GM12878 (cell line): ENCODE measurements around the gene HIVEP2. TPM values are rescaled to one million over a fixed set of nuclear protein-coding genes. Genes with fewer than 3 reads are reported as not detected.

ENCODE experiments used
- ATAC-seq: fragments of 200-7000 bp; cut with Tn5 transposase; 3 replicates; pipeline ENCODE4 v1.9.1; 2020; ENCODE audit warnings: mild to moderate bottlenecking, moderate library complexity
- BruUV-seq: library from RNA; stranded (reverse); fragments of 400-500 nt; replicated peaks from 2 replicates; lab custom pipeline; 2021; lab: Mats Ljungman, UMichigan
- CTCF ChIA-PET: fragments of 300-600 bp; sonication (Branson Sonifier 250); formaldehyde crosslinking; extraction: SDS; loops from one replicate; lab custom pipeline; 2021; ENCODE audit warnings: inconsistent platforms; lab: Yijun Ruan, JAX
- POLR2A ChIA-PET: fragments of 350-600 bp; formaldehyde crosslinking; extraction: SDS; loops from one replicate; lab custom pipeline; 2021; ENCODE audit warnings: inconsistent platforms; lab: Charles Lee
- RAD21 ChIA-PET: fragments of 300-600 bp; sonication (Branson Sonifier 250); formaldehyde crosslinking; loops from one replicate; lab custom pipeline; 2023; ENCODE audit warnings: antibody characterized with exemption; ENCODE audit not compliant: unreplicated experiment; lab: Charles Lee
- SMC1A ChIA-PET: fragments of 300-600 bp; sonication (Branson Sonifier 250); formaldehyde crosslinking; loops from one replicate; lab custom pipeline; 2023; ENCODE audit not compliant: unreplicated experiment, uncharacterized antibody; lab: Charles Lee
- DNase-seq: peaks from one replicate; pipeline ENCODE4 v3.0.0-alpha.2; 2011; ENCODE audit warnings: low read depth, low spot score
- FAIRE-seq: peaks from 3 replicates; lab custom pipeline; 2011; peaks lifted over from hg19 to GRCh38; lab: Jason Lieb, UNC
- H2AFZ ChIP-seq: 2 replicates; pipeline ENCODE4 v1.6.0; 2011; ENCODE audit warnings: low read depth, low read length, control low read depth; ENCODE audit not compliant: control insufficient read depth
- H3K27ac ChIP-seq: 2 replicates; pipeline ENCODE4 v1.5.1; 2011; ENCODE audit warnings: control low read depth; ENCODE audit not compliant: control insufficient read depth, insufficient read depth
- H3K27me3 ChIP-seq, 2 experiments: replicated peaks in 1 of 2; 2 replicates each; pipeline versions ENCODE4 v1.6.0 to v1.6.1; 2011; ENCODE audit warnings: low read length in 1 of 2; ENCODE audit not compliant: control insufficient read depth in 2 of 2, insufficient read depth in 2 of 2
- H3K36me3 ChIP-seq, 2 experiments: 2 replicates each; pipeline ENCODE4 v1.5.1; 2011; ENCODE audit warnings: low read length in 1 of 2; ENCODE audit not compliant: control insufficient read depth in 2 of 2, insufficient read depth in 2 of 2
- H3K4me1 ChIP-seq: 2 replicates; pipeline ENCODE4 v1.6.1; 2011; ENCODE audit warnings: mild to moderate bottlenecking, low read length, moderate library complexity, mixed read lengths; ENCODE audit not compliant: control insufficient read depth, insufficient read depth
- H3K4me2 ChIP-seq: 2 replicates; pipeline ENCODE4 v1.6.0; 2011; ENCODE audit warnings: control low read depth; ENCODE audit not compliant: control insufficient read depth, insufficient read depth
- H3K4me3 ChIP-seq: fragments of 200-600 bp; sonication (generic); 2 replicates; pipeline ENCODE4 v1.5.1; 2016
- H3K79me2 ChIP-seq: 2 replicates; pipeline ENCODE4 v1.6.0; 2011; ENCODE audit warnings: low read length; ENCODE audit not compliant: control insufficient read depth, insufficient read depth
- H3K9ac ChIP-seq: 2 replicates; pipeline ENCODE4 v1.8.0; 2011; ENCODE audit warnings: low read length, control low read depth, mixed read lengths; ENCODE audit not compliant: control insufficient read depth, insufficient read depth
- H3K9me3 ChIP-seq: replicated peaks from 3 replicates; pipeline ENCODE4 v1.5.1; 2011; ENCODE audit warnings: mild to moderate bottlenecking, low read length; ENCODE audit not compliant: control insufficient read depth, insufficient read depth
- H4K20me1 ChIP-seq: 2 replicates; pipeline ENCODE4 v1.6.0; 2011; ENCODE audit not compliant: control insufficient read depth, insufficient read depth
- MEF2A ChIP-seq: IDR thresholded peaks from 2 replicates; pipeline ENCODE4 v1.6.1; 2011; ENCODE audit warnings: low read depth, mild to moderate bottlenecking, low read length, moderate library complexity; ENCODE audit not compliant: insufficient read depth
- MEF2B ChIP-seq: fragments of 450-650 bp; IDR thresholded peaks from 2 replicates; pipeline ENCODE4 v1.6.1; 2018; ENCODE audit warnings: mild to moderate bottlenecking, moderate library complexity; ENCODE audit not compliant: partially characterized antibody, poor library complexity, severe bottlenecking
- PML ChIP-seq: IDR thresholded peaks from 2 replicates; pipeline ENCODE4 v1.6.1; 2012; ENCODE audit warnings: low read length, inconsistent platforms
- RUNX3 ChIP-seq: IDR thresholded peaks from 2 replicates; pipeline ENCODE4 v1.6.1; 2012; ENCODE audit warnings: low read length, inconsistent platforms
- WGBS: methylation state at CpG from one replicate; pipeline ENCODE4 v1.1.6; 2016; ENCODE audit warnings: low lambda C conversion rate; ENCODE audit not compliant: insufficient replicate concordance, insufficient coverage; ENCODE audit errors: missing lambda C conversion rate; 5-methylcytosine and 5-hydroxymethylcytosine counted together
- in situ Hi-C: fragments of 300-500 bp; cut with MboI; formaldehyde crosslinking; loops from 9 replicates; pipeline ENCODE4 v1.14.3; 2018; ENCODE audit warnings: mixed read lengths
- intact Hi-C: fragments of 100-400 bp; cut with micrococcal nuclease; formaldehyde crosslinking; loops from one replicate; pipeline ENCODE4 v1.14.2; 2022; ENCODE audit not compliant: unreplicated experiment
- polyA plus RNA-seq, 11 experiments: library from polyadenylated mRNA; depleted of rRNA in 4 of 11; unstranded in 6 of 11; stranded (reverse) in 5 of 11; fragments of >200 nt; fragmentation: Nextera tagmentation in 4 of 11; fragmentation: Illumina TruSeq in 1 of 11; extraction: Ambion mirVana in 4 of 11; extraction: Trizol in 1 of 11; gene quantifications; 1 replicate in 1 of 11; 2 replicates in 10 of 11; pipeline versions ENCODE4 v1.2.1 to v1.2.3, GENCODE V29; 2011 to 2016; ENCODE audit warnings: inconsistent platforms in 2 of 11, missing spikeins in 2 of 11, low read depth in 1 of 11
- total RNA-seq, 4 experiments: library from RNA; depleted of rRNA in 3 of 4; stranded (reverse); fragments of >200 nt in 3 of 4; fragmentation: Illumina TruSeq in 1 of 4; extraction: Trizol in 1 of 4; gene quantifications; 2 replicates each; pipeline versions ENCODE4 v1.2.1 to v1.2.3, GENCODE V29; 2013 to 2021

HIVEP2 gene
- total and polyA plus RNA-seq, 10 of the 15 experiments (the other 5 are each of a cell fraction or from before 2014, with no cell fraction given), result 1.2 to 15.7 (median 10.2) TPM

DNA sequence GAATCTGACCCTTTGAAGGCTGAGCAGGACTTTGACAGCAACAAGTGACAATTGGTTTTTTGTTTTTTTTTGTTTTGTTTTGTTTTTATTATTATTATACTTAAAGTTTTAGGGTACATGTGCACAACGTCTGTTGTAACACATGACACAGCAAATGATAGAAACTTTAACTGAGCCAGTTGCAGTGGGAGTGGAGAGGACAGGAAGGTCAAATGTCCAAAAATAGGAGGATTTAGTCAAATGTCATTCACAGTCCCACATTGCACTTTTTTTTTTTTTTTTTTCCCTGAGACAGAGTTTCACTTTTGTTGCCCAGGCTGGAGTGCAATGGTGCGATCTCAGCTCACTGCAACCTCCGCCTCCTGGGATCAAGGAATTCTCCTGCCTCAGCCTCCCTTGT is 223.0 kb downstream of the HIVEP2 start:
- Histone ChIP-seq H4K20me1 (no peaks in the 10 kb centered on the region), H3K9ac (no peak overlapping the region), H3K79me2 (no peaks in the 10 kb centered on the region), H2AFZ (0 out of 2 replicates have a peak overlapping the region, but pooled peaks have one; percentile 45), H3K9me3 (peaks cover 2% of the 10 kb centered on the region; the same call in 2 of the 3 replicates), H3K27ac (no peak overlapping the region), H3K4me1 (peaks cover 10% of the 10 kb centered on the region), H3K27me3 (no peaks in the 10 kb centered on the region), H3K4me3 (no peak overlapping the region), H3K36me3 (no peaks in the 10 kb centered on the region), H3K4me2 (peak overlapping the region; percentile 44; the same call in 1 of the 2 replicates)
- ChIA-PET RAD21 (no interaction called here), SMC1A (interaction anchor here (0.8 to 1.4 kb wide), 2 partner anchors 25 to 59 kb away, joined by 3 to 6 read pairs; no protein-coding TSS in a partner anchor), CTCF (interaction anchor here (0.7 to 1.4 kb wide), 2 partner anchors 63 to 305 kb away, joined by 3 read pairs; no protein-coding TSS in a partner anchor), POLR2A (interaction anchor here (0.7 kb wide), 1 partner anchor 153 kb away, joined by 6 read pairs; no protein-coding TSS in a partner anchor)
- 67% methylated on average over 3 of the region's 3 CpGs for WGBS
- FAIRE-seq (no peak), DNase-seq (no peak), ATAC-seq (peak; percentile 25)
- no TSS peak for BruUV-seq
- TF ChIP-seq MEF2A, result 0 out of 2 replicates have a peak, but pooled peaks have one; percentile 35
- no peak for TF ChIP-seq PML
- in situ Hi-C loops, result no loop called here
- intact Hi-C loops, result no loop called here

DNA sequence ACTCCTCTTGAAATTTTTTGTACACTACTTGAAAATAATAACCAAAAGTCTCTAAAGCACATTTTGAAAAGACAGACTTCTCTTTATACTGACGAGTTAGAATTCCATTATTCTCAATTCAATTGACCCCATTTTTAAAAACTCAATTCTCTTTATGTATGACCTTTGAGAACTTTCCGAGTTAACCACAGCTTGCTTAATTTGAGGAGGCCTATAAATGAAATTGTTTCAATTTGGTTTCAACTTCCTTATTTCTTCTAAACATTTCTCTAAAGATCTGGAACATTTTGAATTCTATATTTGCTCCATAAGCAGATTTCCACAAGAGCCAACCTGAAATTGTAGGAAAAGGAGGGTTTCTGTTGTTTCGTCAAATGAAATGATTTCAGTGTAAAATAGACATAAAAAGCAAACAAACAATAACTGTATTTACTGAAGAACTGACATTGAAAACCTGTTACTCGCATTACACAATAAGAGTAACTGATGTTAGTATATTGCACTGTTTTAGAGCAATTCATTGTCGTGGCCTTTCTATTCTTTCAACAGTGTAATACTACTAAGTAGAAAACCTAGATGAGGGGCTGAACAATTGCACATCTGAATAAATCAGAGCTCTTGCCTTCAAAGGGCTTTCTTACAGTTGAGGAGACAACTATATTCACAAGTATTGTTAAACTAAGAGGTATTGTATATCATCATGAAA is 223.6 kb downstream of the HIVEP2 start:
- Histone ChIP-seq H3K4me2 (peak overlapping the region; percentile 44; the same call in 1 of the 2 replicates), H2AFZ (no peak overlapping the region), H3K4me1 (peaks cover 10% of the 10 kb centered on the region), H3K4me3 (no peak overlapping the region), H3K9me3 (peaks cover 2% of the 10 kb centered on the region; the same call in 2 of the 3 replicates), H3K27me3 (no peaks in the 10 kb centered on the region), H3K79me2 (no peaks in the 10 kb centered on the region), H3K9ac (no peak overlapping the region), H4K20me1 (no peaks in the 10 kb centered on the region), H3K27ac (no peak overlapping the region), H3K36me3 (no peaks in the 10 kb centered on the region)
- CTCF ChIA-PET, result interaction anchor here (1.4 kb wide), 1 partner anchor 305 kb away, joined by 3 read pairs; no protein-coding TSS in a partner anchor
- TF ChIP-seq MEF2B, result no peak
- TF ChIP-seq RUNX3, result peak; percentile 36; the same call in 1 of the 2 replicates
- BruUV-seq, result no TSS peak
- FAIRE-seq (no peak), ATAC-seq (peak; percentile 23; the same call in 2 of the 3 replicates), DNase-seq (no peak)
- POLR2A ChIA-PET, result no interaction called here
- SMC1A ChIA-PET, result interaction anchor here (1.4 kb wide), 2 partner anchors 14 to 59 kb away, joined by 3 to 6 read pairs; no protein-coding TSS in a partner anchor
- in situ Hi-C loops, result no loop called here
- WGBS, result 40% methylated on average over 5 of the region's 5 CpGs
- intact Hi-C loops, result no loop called here
- RAD21 ChIA-PET, result no interaction called here
